Esophagus muscularis mucosa (tissue), 4 donors: Measurements from ENCODE around the gene SLC36A1. TPM values are rescaled to one million over a fixed set of nuclear protein-coding genes. Genes with fewer than 3 reads are reported as not detected.

Source experiments
- DNase-seq: peaks from one replicate; pipeline ENCODE4 v3.0.0-alpha.2; 2017; ENCODE audit errors: extremely low spot score
- H3K27ac ChIP-seq, 4 donors: fragments of 200-600 bp; sonication (generic); replicated peaks in 1 of 4; 1 replicate in 3 of 4; 2 replicates in 1 of 4; pipeline ENCODE4 v1.5.1; 2016 to 2019; ENCODE audit warnings: mild to moderate bottlenecking in 1 of 4
- H3K27me3 ChIP-seq, 4 donors: fragments of 200-600 bp; sonication (generic); one replicate each; pipeline versions ENCODE4 v1.5.1 to v1.6.0; 2016 to 2019
- H3K36me3 ChIP-seq, 4 donors: fragments of 200-600 bp; sonication (generic); one replicate each; pipeline ENCODE4 v1.5.1; 2016 to 2019
- H3K4me1 ChIP-seq, 4 donors: fragments of 200-600 bp; sonication (generic); one replicate each; pipeline ENCODE4 v1.5.1; 2016 to 2019
- H3K4me3 ChIP-seq, 4 donors: fragments of 200-600 bp; sonication (generic); 1 replicate in 2 of 4; 2 replicates in 2 of 4; pipeline ENCODE4 v1.5.1; 2016 to 2019; ENCODE audit warnings: mild to moderate bottlenecking in 4 of 4, moderate library complexity in 1 of 4
- H3K9me3 ChIP-seq, 4 donors: fragments of 200-600 bp; sonication (generic); 1 replicate in 3 of 4; 2 replicates in 1 of 4; pipeline ENCODE4 v1.5.1; 2016 to 2019
- CTCF ChIP-seq, 3 experiments: fragments of 200-600 bp in 2 of 3; fragments of 450-650 bp in 1 of 3; sonication (generic) in 2 of 3; IDR thresholded peaks; one replicate each; pipeline ENCODE4 v1.5.1; 2017 to 2019; ENCODE audit warnings: antibody characterized with exemption in 3 of 3, mild to moderate bottlenecking in 2 of 3, moderate library complexity in 1 of 3
- EP300 ChIP-seq: sonication (generic); formaldehyde crosslinking; IDR thresholded peaks from one replicate; pipeline ENCODE4 v1.6.1; 2017; ENCODE audit warnings: antibody characterized with exemption
- POLR2A ChIP-seq: fragments of 450-650 bp; IDR thresholded peaks from one replicate; pipeline ENCODE4 v1.6.1; 2017; ENCODE audit warnings: antibody characterized with exemption, moderate library complexity, mild to moderate bottlenecking, low read depth
- POLR2AphosphoS5 ChIP-seq, 2 donors: sonication (generic); formaldehyde crosslinking; IDR thresholded peaks; one replicate each; pipeline ENCODE4 v1.6.1; 2017; ENCODE audit warnings: antibody characterized with exemption in 2 of 2
- WGBS: methylation state at CpG from one replicate; pipeline ENCODE4 v1.1.5; 2018; 5-methylcytosine and 5-hydroxymethylcytosine counted together
- intact Hi-C: fragments of 100-400 bp; cut with DNase I; formaldehyde crosslinking; loops from one replicate; pipeline ENCODE4 v1.15.1; 2023
- total RNA-seq, 4 donors: library from RNA; depleted of rRNA; stranded (reverse); fragments of >200 nt; gene quantifications; one replicate each; pipeline versions ENCODE4 v1.1.0 to v1.2.1, GENCODE V29; 2016

SLC36A1 gene
- total RNA-seq, 4 donors from 2014 or later: 5.1 to 13.7 (median 8.8) TPM

DNA sequence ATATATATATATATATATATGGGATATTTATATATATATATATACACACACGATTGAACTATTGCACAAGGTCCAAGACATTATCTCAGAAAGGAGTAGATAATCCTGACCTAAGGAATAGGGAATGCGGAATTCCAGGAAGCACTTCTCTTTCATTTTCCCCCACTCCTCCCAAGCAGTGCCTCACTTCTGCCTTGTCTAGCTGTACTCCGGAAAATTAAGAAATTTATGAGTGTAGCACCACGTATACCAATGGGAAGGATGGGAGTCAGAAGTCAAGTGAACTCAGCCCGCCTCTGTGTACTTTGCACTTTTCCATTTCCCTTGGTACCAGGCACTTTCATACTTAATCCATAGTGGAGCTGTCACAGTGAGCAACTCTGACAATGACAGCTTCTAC, 10.9 kb downstream of the SLC36A1 start:
- Histone ChIP-seq H3K4me3 (no peak overlapping the region), H3K27me3 (no peaks in the 10 kb centered on the region), H3K36me3 (peaks cover 0 to 36% (median 6%) of the 10 kb centered on the region in 4 donors), H3K4me1 (no peaks in the 10 kb centered on the region), H3K27ac (no peak overlapping the region), H3K9me3 (no peaks in the 10 kb centered on the region)
- DNase-seq: no peak
- TF ChIP-seq POLR2AphosphoS5 (IDR thresholded peaks at IDR 0.05) (no peak), EP300 (no peak), POLR2A (no peak), CTCF (IDR thresholded peaks at IDR 0.05) (no peak)
- WGBS: 36% methylated on average over 5 of the region's 5 CpGs
- intact Hi-C loops: no loop called here

- Histone ChIP-seq H3K9me3 (no peaks in the 10 kb centered on the region), H3K4me3 (no peak overlapping the region), H3K27me3 (no peaks in the 10 kb centered on the region), H3K36me3 (peaks cover 7 to 51% (median 18%) of the 10 kb centered on the region in 4 donors), H3K27ac (no peak overlapping the region), H3K4me1 (no peaks in the 10 kb centered on the region)
- WGBS: 88% methylated on average over 4 of the region's 4 CpGs
- TF ChIP-seq CTCF (IDR thresholded peaks at IDR 0.05) (no peak), POLR2A (no peak), EP300 (no peak), POLR2AphosphoS5 (IDR thresholded peaks at IDR 0.05) (no peak)
- DNase-seq: no peak
- intact Hi-C loops: no loop called here
Observed at GRCh38 chr5:151459680-151460324, 12.4 kb downstream of the SLC36A1 start.

- Histone ChIP-seq H3K4me3 (no peak overlapping the region), H3K4me1 (no peaks in the 10 kb centered on the region), H3K9me3 (no peaks in the 10 kb centered on the region), H3K27ac (no peak overlapping the region), H3K27me3 (no peaks in the 10 kb centered on the region), H3K36me3 (peaks cover 11 to 60% (median 23%) of the 10 kb centered on the region in 4 donors)
- TF ChIP-seq POLR2AphosphoS5 (IDR thresholded peaks at IDR 0.05): no peak
- no peak for TF ChIP-seq EP300
- no peak for TF ChIP-seq POLR2A
- TF ChIP-seq CTCF (IDR thresholded peaks at IDR 0.05): no peak
- DNase-seq: no peak
- intact Hi-C loops: no loop called here
- WGBS: 87% methylated on average over 3 of the region's 3 CpGs
Observed at GRCh38 chr5:151461312-151461711, 13.9 kb downstream of the SLC36A1 start.

- Histone ChIP-seq H3K36me3 (peaks cover 19 to 76% (median 37%) of the 10 kb centered on the region in 4 donors), H3K4me1 (no peaks in the 10 kb centered on the region), H3K27ac (no peak overlapping the region), H3K4me3 (no peak overlapping the region), H3K27me3 (no peaks in the 10 kb centered on the region), H3K9me3 (no peaks in the 10 kb centered on the region)
- intact Hi-C loops: no loop called here
- WGBS: 59% methylated on average over 5 of the region's 5 CpGs
- TF ChIP-seq EP300: no peak
- TF ChIP-seq POLR2AphosphoS5 (IDR thresholded peaks at IDR 0.05): no peak
- TF ChIP-seq CTCF (IDR thresholded peaks at IDR 0.05): no peak
- no peak for TF ChIP-seq POLR2A
- DNase-seq: no peak
Observed at GRCh38 chr5:151463137-151464029, 16.0 kb downstream of the SLC36A1 start.
